HEK293 (cell line): ENCODE measurements around the gene RTN1.
A peak's percentile ranks its signal among the peaks of the same experiment; 100 is the strongest.

Source experiments
- CTCF ChIA-PET: fragments of 350-600 bp; formaldehyde crosslinking; extraction: SDS; loops from one replicate; lab custom pipeline; 2021; ENCODE audit warnings: antibody characterized with exemption; lab: Yijun Ruan, JAX
- POLR2A ChIA-PET: fragments of 300-600 bp; formaldehyde crosslinking; extraction: SDS; loops from one replicate; lab custom pipeline; 2020; ENCODE audit warnings: antibody characterized with exemption, inconsistent platforms; lab: Yijun Ruan, JAX
- H3K27ac ChIP-seq: fragments of 200-500 bp; sonication (Bioruptor generic); 2 replicates; pipeline ENCODE4 v1.5.1; 2014; ENCODE audit warnings: low read depth, low read length, control low read depth, inconsistent platforms; ENCODE audit errors: extremely low read depth
- H3K36me3 ChIP-seq, 2 experiments: fragments of 200-500 bp in 1 of 2; sonication (Bioruptor generic) in 1 of 2; 1 replicate in 1 of 2; 2 replicates in 1 of 2; pipeline ENCODE4 v1.5.1; 2014 to 2017; ENCODE audit warnings: inconsistent platforms in 2 of 2, low read length in 2 of 2; ENCODE audit not compliant: control insufficient read depth in 2 of 2, insufficient read depth in 1 of 2
- H3K4me1 ChIP-seq: fragments of 200-500 bp; sonication (Bioruptor generic); 2 replicates; pipeline ENCODE4 v1.5.1; 2014; ENCODE audit warnings: mild to moderate bottlenecking, low read length, inconsistent platforms; ENCODE audit not compliant: control insufficient read depth, insufficient read depth
- H3K4me3 ChIP-seq: 2 replicates; pipeline ENCODE4 v1.5.1; 2011; ENCODE audit warnings: low read depth, mild to moderate bottlenecking, control low read depth, low read length, moderate library complexity
- H3K9me3 ChIP-seq: fragments of 200-500 bp; sonication (Bioruptor generic); 2 replicates; pipeline ENCODE4 v1.5.1; 2014; ENCODE audit warnings: low read depth, low read length, inconsistent platforms; ENCODE audit not compliant: control insufficient read depth, insufficient read depth
- AEBP2 ChIP-seq: fragments of 450-650 bp; formaldehyde crosslinking; IDR thresholded peaks from 2 replicates; pipeline ENCODE4 v1.5.1; 2016; ENCODE audit warnings: missing biosample characterization, missing genetic modification characterization, borderline replicate concordance
- CTCF ChIP-seq: fragments of 450-650 bp; formaldehyde crosslinking; IDR thresholded peaks from 2 replicates; pipeline ENCODE4 v1.5.1; 2016; ENCODE audit warnings: missing biosample characterization, missing genetic modification characterization
- GLIS1 ChIP-seq: fragments of 450-650 bp; formaldehyde crosslinking; IDR thresholded peaks from 2 replicates; pipeline ENCODE4 v1.5.1; 2016; ENCODE audit warnings: missing biosample characterization, missing genetic modification characterization
- HOXA7 ChIP-seq: sonication (generic); formaldehyde crosslinking; IDR thresholded peaks from 2 replicates; pipeline ENCODE4 v1.8.1; 2022; ENCODE audit warnings: missing genetic modification reagents, borderline replicate concordance
- PRDM1 ChIP-seq: fragments of 450-650 bp; formaldehyde crosslinking; IDR thresholded peaks from 2 replicates; pipeline ENCODE4; 2016; ENCODE audit warnings: missing biosample characterization, missing genetic modification characterization
- SCRT1 ChIP-seq: fragments of 450-650 bp; formaldehyde crosslinking; IDR thresholded peaks from 2 replicates; pipeline ENCODE4 v1.5.1; 2016; ENCODE audit warnings: missing biosample characterization, missing genetic modification characterization, borderline replicate concordance
- SP2 ChIP-seq: fragments of 450-650 bp; formaldehyde crosslinking; IDR thresholded peaks from 2 replicates; pipeline ENCODE4 v1.5.1; 2016; ENCODE audit warnings: missing biosample characterization, missing genetic modification characterization
- ZBTB17 ChIP-seq: fragments of 450-650 bp; formaldehyde crosslinking; IDR thresholded peaks from 2 replicates; pipeline ENCODE4 v1.5.1; 2016; ENCODE audit warnings: missing biosample characterization, missing genetic modification characterization
- ZNF184 ChIP-seq: fragments of 450-650 bp; IDR thresholded peaks from 2 replicates; pipeline ENCODE4 v1.5.1; 2018; ENCODE audit warnings: missing biosample characterization, mild to moderate bottlenecking, missing genetic modification characterization
- ZNF214 ChIP-seq: fragments of 450-650 bp; formaldehyde crosslinking; IDR thresholded peaks from 2 replicates; pipeline ENCODE4 v1.5.1; 2017; ENCODE audit warnings: missing biosample characterization, mild to moderate bottlenecking, missing genetic modification characterization, borderline replicate concordance
- ZNF223 ChIP-seq: fragments of 450-650 bp; formaldehyde crosslinking; IDR thresholded peaks from 2 replicates; pipeline ENCODE4 v1.5.1; 2016; ENCODE audit warnings: missing biosample characterization, missing genetic modification characterization
- ZNF311 ChIP-seq: fragments of 450-650 bp; formaldehyde crosslinking; IDR thresholded peaks from 2 replicates; pipeline ENCODE4 v1.5.1; 2017; ENCODE audit warnings: missing biosample characterization, missing genetic modification characterization, borderline replicate concordance
- ZNF324 ChIP-seq: fragments of 450-650 bp; formaldehyde crosslinking; IDR thresholded peaks from 2 replicates; pipeline ENCODE4 v1.5.1; 2016; ENCODE audit warnings: missing biosample characterization, missing genetic modification characterization
- ZNF350 ChIP-seq: fragments of 450-650 bp; formaldehyde crosslinking; IDR thresholded peaks from 2 replicates; pipeline ENCODE4 v1.5.0; 2017; ENCODE audit warnings: missing biosample characterization, mild to moderate bottlenecking, missing genetic modification characterization
- ZNF362 ChIP-seq: fragments of 450-650 bp; formaldehyde crosslinking; IDR thresholded peaks from 2 replicates; pipeline ENCODE4 v1.5.1; 2016; ENCODE audit warnings: missing biosample characterization, missing genetic modification characterization
- ZNF473 ChIP-seq: fragments of 450-650 bp; formaldehyde crosslinking; IDR thresholded peaks from 2 replicates; pipeline ENCODE4 v1.5.1; 2017; ENCODE audit warnings: missing biosample characterization, missing genetic modification characterization
- ZNF561 ChIP-seq: fragments of 450-650 bp; IDR thresholded peaks from 2 replicates; pipeline ENCODE4 v1.5.1; 2018; ENCODE audit warnings: missing biosample characterization, missing genetic modification characterization, borderline replicate concordance
- ZNF596 ChIP-seq: fragments of 450-650 bp; IDR thresholded peaks from 2 replicates; pipeline ENCODE4 v1.5.0; 2018; ENCODE audit warnings: missing biosample characterization, mild to moderate bottlenecking, missing genetic modification characterization, moderate library complexity
- ZNF658 ChIP-seq: fragments of 450-650 bp; formaldehyde crosslinking; IDR thresholded peaks from 2 replicates; pipeline ENCODE4; 2016; ENCODE audit warnings: missing biosample characterization, missing genetic modification characterization
- ZNF707 ChIP-seq: fragments of 450-650 bp; formaldehyde crosslinking; IDR thresholded peaks from 2 replicates; pipeline ENCODE4 v1.5.1; 2016; ENCODE audit warnings: missing biosample characterization, missing genetic modification characterization
- ZNF792 ChIP-seq: fragments of 450-650 bp; formaldehyde crosslinking; IDR thresholded peaks from 2 replicates; pipeline ENCODE4 v1.5.1; 2016; ENCODE audit warnings: missing biosample characterization, missing genetic modification characterization

Gene RTN1

GRCh38 chr14:59852350-59852749 lies 18.2 kb downstream of the RTN1 start:
- Histone ChIP-seq H3K36me3 (no peaks in the 10 kb centered on the region), H3K4me1 (no peaks in the 10 kb centered on the region), H3K27ac (no peak overlapping the region), H3K9me3 (no peaks in the 10 kb centered on the region), H3K4me3 (no peak overlapping the region)
- CTCF ChIA-PET: no interaction called here
- TF ChIP-seq ZNF311 (tag by site-specific recombination): no peak
- no peak for TF ChIP-seq SP2
- no peak for TF ChIP-seq ZNF473
- TF ChIP-seq HOXA7 (CRISPR knock-in tag): no peak
- no peak for TF ChIP-seq CTCF (tag by site-specific recombination)
- no peak for TF ChIP-seq ZNF184 (tag by site-specific recombination)
- TF ChIP-seq ZNF707 (tag by site-specific recombination): no peak
- TF ChIP-seq ZNF324 (tag by site-specific recombination): no peak
- no peak for TF ChIP-seq ZNF362 (tag by site-specific recombination)
- TF ChIP-seq ZNF350 (tag by site-specific recombination): no peak
- no peak for TF ChIP-seq SCRT1 (tag by site-specific recombination)
- no peak for TF ChIP-seq ZBTB17
- no peak for TF ChIP-seq AEBP2 (tag by site-specific recombination)
- TF ChIP-seq ZNF214 (tag by site-specific recombination): no peak
- POLR2A ChIA-PET: no interaction called here

- no peaks in the 10 kb centered on the region for H3K36me3 ChIP-seq
- no peaks in the 10 kb centered on the region for H3K9me3 ChIP-seq
- CTCF ChIA-PET: no interaction called here
- TF ChIP-seq ZNF223 (tag by site-specific recombination): no peak
- POLR2A ChIA-PET: no interaction called here
- no peaks in the 10 kb centered on the region for H3K4me1 ChIP-seq
- H3K27ac ChIP-seq: no peak overlapping the region
- no peak overlapping the region for H3K4me3 ChIP-seq
These were observed 20.1 kb downstream of the RTN1 start for GRCh38 chr14:59850458-59850857.

- ChIA-PET CTCF (no interaction called here), POLR2A (interaction anchor here (0.6 kb wide), 1 partner anchor 21 kb away, joined by 4 read pairs; the partner anchor contains the start of gene RTN1)
These were observed 21.0 kb downstream of the RTN1 start for GRCh38 chr14:59849411-59850130.

More at GRCh38 chr14:59849411-59850130, 21.0 kb downstream of the RTN1 start:
- no peak overlapping the region for H3K4me3 ChIP-seq
- peak; percentile 35; the same call in 1 of the 2 replicates for TF ChIP-seq PRDM1 (tag by site-specific recombination)
- no peak for TF ChIP-seq ZNF596 (tag by site-specific recombination)
- TF ChIP-seq ZNF561: no peak
- TF ChIP-seq GLIS1: no peak
- no peak for TF ChIP-seq ZNF792 (tag by site-specific recombination)
- TF ChIP-seq ZNF658: no peak
- no peak for TF ChIP-seq ZNF473
- H3K27ac ChIP-seq: no peak overlapping the region
- H3K9me3 ChIP-seq: no peaks in the 10 kb centered on the region
- H3K36me3 ChIP-seq: no peaks in the 10 kb centered on the region
- no peaks in the 10 kb centered on the region for H3K4me1 ChIP-seq
